ENCODE measurements around the gene SMIM38. TPM values are rescaled to one million over a fixed set of nuclear protein-coding genes. Genes with fewer than 3 reads are reported as not detected.

The SMIM38 gene
- total and polyA plus RNA-seq, 4 donors = 0.03 to 1.7 (median 0.07) TPM

DNA sequence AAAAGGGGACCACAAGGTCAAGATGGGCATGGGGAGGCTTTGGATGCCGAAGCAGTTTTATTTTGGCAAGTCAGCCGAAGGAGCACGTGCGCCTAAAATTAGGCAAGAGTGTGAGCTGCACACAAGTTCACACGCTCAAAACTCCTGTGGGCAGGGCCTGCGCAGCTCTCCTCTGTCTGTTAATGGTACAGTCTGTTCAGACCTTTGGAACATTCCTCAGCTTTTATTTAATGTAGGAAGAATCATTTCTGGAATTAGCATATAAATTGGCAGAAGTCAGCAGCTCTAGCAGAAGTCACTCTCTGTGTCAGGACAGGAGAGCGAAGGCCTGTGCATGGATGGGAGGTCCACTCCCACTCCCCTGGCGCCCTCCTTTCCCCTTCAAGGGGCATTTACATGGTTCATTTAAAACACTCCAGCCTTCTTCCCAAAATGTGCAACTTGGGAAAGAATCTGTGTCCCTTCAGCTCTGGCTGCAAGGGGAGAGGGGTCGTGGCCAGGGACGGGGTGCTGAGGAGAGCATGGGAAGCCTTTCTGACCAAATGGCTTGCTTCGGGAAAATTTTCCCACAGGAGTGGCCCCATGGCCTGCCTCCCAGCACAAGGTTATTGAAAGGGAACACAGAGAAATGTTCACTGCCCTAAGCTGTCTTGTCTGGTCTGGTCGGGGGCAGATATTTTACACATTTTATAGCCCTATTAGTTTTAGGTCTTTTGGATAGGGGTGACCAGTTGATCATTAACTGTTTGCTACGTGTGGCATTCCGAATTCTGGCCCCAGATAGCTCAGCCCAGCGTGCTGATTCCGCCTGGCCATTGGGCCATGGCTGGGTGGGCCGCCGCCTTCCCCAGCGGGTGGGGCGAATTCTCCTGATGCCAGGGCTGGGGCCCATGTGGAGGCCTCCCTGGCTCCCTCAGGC is 43.9 kb upstream of the SMIM38 start:
- H3K9ac ChIP-seq (ENCODE audit: low read depth in 1 of 2, low read length in 2 of 2) = no peak overlapping the region
- H3K27ac ChIP-seq (ENCODE audit: low read depth in 1 of 2, low read length in 2 of 2) = no peak overlapping the region
- 94% methylated on average over 20 of the region's 20 CpGs for WGBS

More for the DNA sequence above, 43.9 kb upstream of the SMIM38 start:
- no peak overlapping the region for H3K4me3 ChIP-seq (ENCODE audit: low read depth in 1 of 3, low read length in 3 of 3)
- TF ChIP-seq RXRA (IDR thresholded peaks at IDR 0.05) = no peak
- TF ChIP-seq TAF1 (conservative IDR thresholded peaks at IDR 0.05) = no peak
- no peak for TF ChIP-seq NR2F2 (IDR thresholded peaks at IDR 0.05)
- no peak for TF ChIP-seq CTCF (IDR thresholded peaks at IDR 0.05; ENCODE audit: low read depth, low read length, missing input control)
- TF ChIP-seq RAD21 (IDR thresholded peaks at IDR 0.05) = no peak
- TF ChIP-seq HNF4G (IDR thresholded peaks at IDR 0.05) = no peak
- TF ChIP-seq FOXA1 (IDR thresholded peaks at IDR 0.05) = no peak
- TF ChIP-seq EGR1 (IDR thresholded peaks at IDR 0.05; ENCODE audit: low read depth in 2 of 2) = no peak
- TF ChIP-seq FOXA2 (IDR thresholded peaks at IDR 0.05) = no peak
- no peak for TF ChIP-seq YY1 (IDR thresholded peaks at IDR 0.05)
- TF ChIP-seq, protein P1, sequence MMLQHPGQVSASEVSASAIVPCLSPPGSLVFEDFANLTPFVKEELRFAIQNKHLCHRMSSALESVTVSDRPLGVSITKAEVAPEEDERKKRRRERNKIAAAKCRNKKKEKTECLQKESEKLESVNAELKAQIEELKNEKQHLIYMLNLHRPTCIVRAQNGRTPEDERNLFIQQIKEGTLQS (IDR thresholded peaks at IDR 0.05) = no peak
- TF ChIP-seq REST (IDR thresholded peaks at IDR 0.05) = no peak
- TF ChIP-seq SP1 (IDR thresholded peaks at IDR 0.05) = no peak
- TF ChIP-seq JUND (IDR thresholded peaks at IDR 0.05) = no peak
- no peak for TF ChIP-seq HNF4A (conservative IDR thresholded peaks at IDR 0.05)
- TF ChIP-seq GABPA (IDR thresholded peaks at IDR 0.05 in 1 of 2, conservative IDR thresholded peaks at IDR 0.05 in 1 of 2) = no peak
- TF ChIP-seq ZBTB33 (IDR thresholded peaks at IDR 0.05) = no peak
- TF ChIP-seq, protein P2, sequence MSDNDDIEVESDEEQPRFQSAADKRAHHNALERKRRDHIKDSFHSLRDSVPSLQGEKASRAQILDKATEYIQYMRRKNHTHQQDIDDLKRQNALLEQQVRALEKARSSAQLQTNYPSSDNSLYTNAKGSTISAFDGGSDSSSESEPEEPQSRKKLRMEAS (IDR thresholded peaks at IDR 0.05) = no peak
- no peaks in the 10 kb centered on the region for H3K36me3 ChIP-seq (ENCODE audit: control insufficient read depth in 4 of 4, insufficient read depth in 3 of 4, low read depth in 1 of 4, low read length in 3 of 4)
- H3K9me3 ChIP-seq (ENCODE audit: control insufficient read depth in 4 of 4, low read length in 3 of 4) = no peaks in the 10 kb centered on the region
- DNase-seq (ENCODE audit: low spot score) = no peak
- H3K4me1 ChIP-seq (ENCODE audit: control insufficient read depth in 4 of 4, insufficient read depth in 4 of 4, low read length in 3 of 4) = peaks cover 0 to 10% (median 4%) of the 10 kb centered on the region in 4 donors
- no peaks in the 10 kb centered on the region for H3K27me3 ChIP-seq (ENCODE audit: control insufficient read depth in 4 of 4, insufficient read depth in 4 of 4, low read length in 3 of 4)
